Body of pancreas (tissue), 4 donors: ENCODE results near the gene LAD1.

Source experiments
- POLR2A ChIP-seq, 3 donors: fragments of 450-650 bp; IDR thresholded peaks; one replicate each; pipeline ENCODE4 v1.6.1; 2016; ENCODE audit warnings: antibody characterized with exemption in 3 of 3, mild to moderate bottlenecking in 2 of 3
- TF ChIP-seq, protein P1 (sequence below), 7 experiments: fragments of 450-650 bp in 4 of 7; fragments of 200-600 bp in 3 of 7; sonication (generic) in 3 of 7; IDR thresholded peaks; one replicate each; pipeline ENCODE4 v1.5.1; 2016 to 2019; ENCODE audit warnings: antibody characterized with exemption in 7 of 7

DNA sequence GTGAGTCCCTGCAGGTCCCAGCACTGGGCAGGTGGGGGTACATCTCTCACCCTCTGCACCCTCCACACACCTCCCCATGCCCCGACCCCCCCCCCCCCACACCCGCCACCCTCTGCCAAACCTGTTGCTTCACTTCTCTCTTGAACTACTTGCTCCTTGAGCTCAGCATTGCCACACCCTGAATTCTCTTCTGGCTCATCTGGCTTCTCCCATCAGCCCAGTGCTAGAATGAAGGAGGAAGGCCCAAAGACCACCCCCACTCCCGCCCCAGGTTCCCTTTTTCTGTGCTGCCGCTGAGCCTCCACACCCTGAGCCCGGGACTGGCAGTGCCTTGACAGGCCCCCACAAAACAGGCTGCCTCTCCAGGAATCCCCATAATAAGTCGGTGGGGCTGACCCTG, 28.8 kb upstream of the LAD1 start:
- TF ChIP-seq, protein P1, sequence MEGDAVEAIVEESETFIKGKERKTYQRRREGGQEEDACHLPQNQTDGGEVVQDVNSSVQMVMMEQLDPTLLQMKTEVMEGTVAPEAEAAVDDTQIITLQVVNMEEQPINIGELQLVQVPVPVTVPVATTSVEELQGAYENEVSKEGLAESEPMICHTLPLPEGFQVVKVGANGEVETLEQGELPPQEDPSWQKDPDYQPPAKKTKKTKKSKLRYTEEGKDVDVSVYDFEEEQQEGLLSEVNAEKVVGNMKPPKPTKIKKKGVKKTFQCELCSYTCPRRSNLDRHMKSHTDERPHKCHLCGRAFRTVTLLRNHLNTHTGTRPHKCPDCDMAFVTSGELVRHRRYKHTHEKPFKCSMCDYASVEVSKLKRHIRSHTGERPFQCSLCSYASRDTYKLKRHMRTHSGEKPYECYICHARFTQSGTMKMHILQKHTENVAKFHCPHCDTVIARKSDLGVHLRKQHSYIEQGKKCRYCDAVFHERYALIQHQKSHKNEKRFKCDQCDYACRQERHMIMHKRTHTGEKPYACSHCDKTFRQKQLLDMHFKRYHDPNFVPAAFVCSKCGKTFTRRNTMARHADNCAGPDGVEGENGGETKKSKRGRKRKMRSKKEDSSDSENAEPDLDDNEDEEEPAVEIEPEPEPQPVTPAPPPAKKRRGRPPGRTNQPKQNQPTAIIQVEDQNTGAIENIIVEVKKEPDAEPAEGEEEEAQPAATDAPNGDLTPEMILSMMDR (IDR thresholded peaks at IDR 0.05): no peak
- TF ChIP-seq POLR2A (IDR thresholded peaks at IDR 0.05): no peak
